Mesothelial cell of epicardium (in vitro differentiated cells): Measurements from ENCODE around the gene CD9. TPM values are rescaled to one million over a fixed set of nuclear protein-coding genes. Genes with fewer than 3 reads are reported as not detected.

Source experiments
- DNase-seq, 2 experiments: peaks; one replicate each; pipeline ENCODE4 v3.0.0; 2021; ENCODE audit warnings: low spot score in 2 of 2; ENCODE audit not compliant: unreplicated experiment in 2 of 2
- H3K27ac Mint-ChIP-seq: 2 replicates; pipeline ENCODE4 v1.8.0; 2021; ENCODE audit warnings: mixed read lengths
- H3K27me3 Mint-ChIP-seq: 2 replicates; pipeline ENCODE4 v1.8.0; 2021; ENCODE audit warnings: low read depth, mixed read lengths
- H3K36me3 Mint-ChIP-seq: 2 replicates; pipeline ENCODE4 v1.8.0; 2021; ENCODE audit warnings: mixed read lengths
- H3K4me1 Mint-ChIP-seq: 2 replicates; pipeline ENCODE4 v1.8.0; 2021; ENCODE audit warnings: mixed read lengths
- H3K4me3 Mint-ChIP-seq: 2 replicates; pipeline ENCODE4 v1.8.0; 2021; ENCODE audit warnings: mild to moderate bottlenecking, moderate library complexity, mixed read lengths
- H3K9me3 Mint-ChIP-seq: 2 replicates; pipeline ENCODE4 v1.8.0; 2021; ENCODE audit warnings: mixed read lengths
- CTCF ChIP-seq: fragments of 200-600 bp; sonication (generic); IDR thresholded peaks from one replicate; pipeline ENCODE4 v1.5.0; 2021; ENCODE audit warnings: antibody characterized with exemption; ENCODE audit not compliant: unreplicated experiment
- total RNA-seq: library from RNA; stranded (reverse); gene quantifications from 3 replicates; pipeline ENCODE4 v1.2.1, GENCODE V29; 2021

Gene CD9
- total RNA-seq, 1 donor from 2014 or later, result 22.3 TPM

GRCh38 chr12:6231359-6232268, 31.4 kb downstream of the CD9 start:
- DNase-seq, result no peak

GRCh38 chr12:6233121-6233971, 33.1 kb downstream of the CD9 start:
- no peaks in the 10 kb centered on the region for H3K27me3 Mint-ChIP-seq
- peaks cover 2% of the 10 kb centered on the region for H3K36me3 Mint-ChIP-seq
- no peaks in the 10 kb centered on the region for H3K9me3 Mint-ChIP-seq
- no peak for TF ChIP-seq CTCF
- H3K4me1 Mint-ChIP-seq, result peaks cover 54% of the 10 kb centered on the region
- H3K27ac Mint-ChIP-seq, result no peak overlapping the region
- no peak for DNase-seq
- no peak overlapping the region for H3K4me3 Mint-ChIP-seq

More at GRCh38 chr12:6231359-6232268, 31.4 kb downstream of the CD9 start:
- Mint-ChIP-seq H3K4me1 (peaks cover 58% of the 10 kb centered on the region), H3K27me3 (no peaks in the 10 kb centered on the region), H3K4me3 (no peak overlapping the region), H3K36me3 (no peaks in the 10 kb centered on the region), H3K27ac (no peak overlapping the region), H3K9me3 (no peaks in the 10 kb centered on the region)
- no peak for TF ChIP-seq CTCF

GRCh38 chr12:6234214-6234613, 34.0 kb downstream of the CD9 start:
- Mint-ChIP-seq H3K9me3 (no peaks in the 10 kb centered on the region), H3K27me3 (no peaks in the 10 kb centered on the region), H3K36me3 (peaks cover 2% of the 10 kb centered on the region), H3K4me3 (no peak overlapping the region), H3K4me1 (peaks cover 47% of the 10 kb centered on the region), H3K27ac (no peak overlapping the region)
- TF ChIP-seq CTCF, result no peak
- no peak for DNase-seq

- no peak for DNase-seq
- Mint-ChIP-seq H3K27ac (peak overlapping the region; percentile 45), H3K36me3 (peaks cover 2% of the 10 kb centered on the region), H3K4me1 (peaks cover 40% of the 10 kb centered on the region), H3K9me3 (no peaks in the 10 kb centered on the region), H3K27me3 (no peaks in the 10 kb centered on the region), H3K4me3 (no peak overlapping the region)
- no peak for TF ChIP-seq CTCF
Observed at GRCh38 chr12:6234906-6235305, 34.7 kb downstream of the CD9 start.

- TF ChIP-seq CTCF, result no peak
- H3K27ac Mint-ChIP-seq, result peak overlapping the region; percentile 70
- peaks cover 34% of the 10 kb centered on the region for H3K4me1 Mint-ChIP-seq
- no peaks in the 10 kb centered on the region for H3K27me3 Mint-ChIP-seq
- DNase-seq, result peak in 1 of 2 experiments; percentile 44
- peaks cover 2% of the 10 kb centered on the region for H3K36me3 Mint-ChIP-seq
- H3K9me3 Mint-ChIP-seq, result no peaks in the 10 kb centered on the region
- no peak overlapping the region for H3K4me3 Mint-ChIP-seq
Observed at GRCh38 chr12:6235499-6235898, 35.3 kb downstream of the CD9 start.
